WERI-Rb-1 (cell line): ENCODE data around the gene GNAQ.

Experiments used
- DNase-seq: peaks from one replicate; pipeline ENCODE4 v3.0.0-alpha.2; 2020
- H3K27ac ChIP-seq: fragments of 250-450 bp; sonication (Bioruptor Pico); 2 replicates; pipeline ENCODE4 v1.5.1; 2020; ENCODE audit warnings: mild to moderate bottlenecking, moderate library complexity
- H3K27me3 ChIP-seq: fragments of 250-450 bp; sonication (Bioruptor Pico); 2 replicates; pipeline ENCODE4 v1.5.1; 2021; ENCODE audit warnings: mild to moderate bottlenecking, low read depth, moderate library complexity; ENCODE audit not compliant: insufficient read depth, severe bottlenecking
- H3K36me3 ChIP-seq: fragments of 250-450 bp; sonication (Bioruptor Pico); 2 replicates; pipeline ENCODE4 v1.5.1; 2020; ENCODE audit warnings: mild to moderate bottlenecking, moderate library complexity
- H3K4me3 ChIP-seq: 2 replicates; pipeline ENCODE4 v1.5.1; 2011; ENCODE audit warnings: low read depth, mild to moderate bottlenecking, control low read depth, low read length
- H3K9me3 ChIP-seq: fragments of 250-450 bp; sonication (Bioruptor Pico); 2 replicates; pipeline ENCODE4 v1.5.1; 2021; ENCODE audit warnings: mild to moderate bottlenecking, moderate library complexity; ENCODE audit not compliant: severe bottlenecking
- TF ChIP-seq, protein P1 (sequence below): IDR thresholded peaks from 2 replicates; pipeline ENCODE4 v1.5.1; 2011; ENCODE audit warnings: low read depth, mild to moderate bottlenecking, control low read depth, inconsistent platforms, low read length

Gene GNAQ

DNA sequence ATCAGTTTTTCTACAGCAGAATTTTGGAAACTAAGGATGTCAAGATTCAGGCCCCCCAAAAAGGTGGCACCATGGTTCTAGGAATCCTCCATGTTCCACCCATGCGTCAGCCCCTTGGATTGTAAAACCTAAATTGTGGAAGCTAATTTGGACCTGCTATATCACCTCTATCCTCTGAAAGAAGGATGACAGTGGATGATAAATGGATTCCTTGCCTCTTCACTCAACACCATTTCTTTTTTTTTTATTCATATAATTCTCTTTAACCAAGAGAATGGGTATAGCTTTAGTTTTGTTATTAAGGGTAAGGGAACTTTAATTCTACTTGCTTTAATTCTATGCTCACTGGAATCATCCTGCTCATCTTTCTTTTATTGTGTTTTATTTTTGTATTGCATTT is 71.8 kb downstream of the GNAQ start:
- Histone ChIP-seq H3K27me3 (no peaks in the 10 kb centered on the region), H3K4me3 (no peak overlapping the region), H3K27ac (no peak overlapping the region), H3K36me3 (no peaks in the 10 kb centered on the region), H3K9me3 (no peaks in the 10 kb centered on the region)
- DNase-seq: no peak
- TF ChIP-seq, protein P1, sequence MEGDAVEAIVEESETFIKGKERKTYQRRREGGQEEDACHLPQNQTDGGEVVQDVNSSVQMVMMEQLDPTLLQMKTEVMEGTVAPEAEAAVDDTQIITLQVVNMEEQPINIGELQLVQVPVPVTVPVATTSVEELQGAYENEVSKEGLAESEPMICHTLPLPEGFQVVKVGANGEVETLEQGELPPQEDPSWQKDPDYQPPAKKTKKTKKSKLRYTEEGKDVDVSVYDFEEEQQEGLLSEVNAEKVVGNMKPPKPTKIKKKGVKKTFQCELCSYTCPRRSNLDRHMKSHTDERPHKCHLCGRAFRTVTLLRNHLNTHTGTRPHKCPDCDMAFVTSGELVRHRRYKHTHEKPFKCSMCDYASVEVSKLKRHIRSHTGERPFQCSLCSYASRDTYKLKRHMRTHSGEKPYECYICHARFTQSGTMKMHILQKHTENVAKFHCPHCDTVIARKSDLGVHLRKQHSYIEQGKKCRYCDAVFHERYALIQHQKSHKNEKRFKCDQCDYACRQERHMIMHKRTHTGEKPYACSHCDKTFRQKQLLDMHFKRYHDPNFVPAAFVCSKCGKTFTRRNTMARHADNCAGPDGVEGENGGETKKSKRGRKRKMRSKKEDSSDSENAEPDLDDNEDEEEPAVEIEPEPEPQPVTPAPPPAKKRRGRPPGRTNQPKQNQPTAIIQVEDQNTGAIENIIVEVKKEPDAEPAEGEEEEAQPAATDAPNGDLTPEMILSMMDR: no peak

DNA sequence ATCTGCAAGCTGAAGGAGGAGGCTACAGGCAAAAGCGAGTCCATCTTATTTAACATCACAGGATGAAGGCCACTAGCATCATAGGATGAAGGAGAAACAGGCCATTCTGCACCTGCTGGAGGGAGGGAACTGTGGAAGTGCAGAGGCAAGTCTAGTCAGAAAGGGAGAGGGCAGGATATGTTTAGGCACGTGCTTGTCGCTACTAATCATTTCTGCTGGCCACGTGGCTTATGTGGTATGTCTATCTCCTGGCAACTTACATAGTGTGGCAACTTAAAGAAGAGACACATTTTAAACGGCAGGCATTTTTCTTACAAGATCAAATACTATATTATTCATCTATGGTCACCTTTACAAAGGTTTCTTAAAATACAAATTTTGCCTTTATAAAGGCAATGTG is 74.0 kb downstream of the GNAQ start:
- Histone ChIP-seq H3K9me3 (no peaks in the 10 kb centered on the region), H3K27ac (no peak overlapping the region), H3K27me3 (no peaks in the 10 kb centered on the region), H3K4me3 (no peak overlapping the region), H3K36me3 (no peaks in the 10 kb centered on the region)
- TF ChIP-seq, protein P1: no peak
- DNase-seq: no peak

DNA sequence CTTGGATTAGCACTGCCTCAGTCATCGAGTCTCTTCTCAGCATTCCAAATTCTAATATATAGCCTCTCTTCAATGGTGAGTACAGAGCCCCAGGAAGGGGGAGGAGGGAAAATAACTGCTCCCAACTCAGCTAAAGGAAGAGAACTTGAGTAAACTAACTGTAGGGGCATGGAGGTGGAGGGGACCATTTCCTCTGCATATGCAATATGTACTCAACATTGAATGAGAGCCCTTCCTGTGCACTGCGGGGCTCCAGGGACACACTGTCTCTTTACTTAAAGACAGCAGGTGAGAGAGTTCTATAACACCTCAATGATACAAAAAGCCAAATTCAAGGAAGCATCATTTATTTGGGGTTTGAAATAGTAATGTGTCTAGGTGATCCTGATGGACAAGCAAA is 75.1 kb downstream of the GNAQ start:
- TF ChIP-seq, protein P1: no peak
- no peaks in the 10 kb centered on the region for H3K36me3 ChIP-seq
- no peak overlapping the region for H3K4me3 ChIP-seq
- no peak for DNase-seq
- H3K9me3 ChIP-seq: no peaks in the 10 kb centered on the region
- H3K27ac ChIP-seq: no peak overlapping the region
- H3K27me3 ChIP-seq: no peaks in the 10 kb centered on the region

DNA sequence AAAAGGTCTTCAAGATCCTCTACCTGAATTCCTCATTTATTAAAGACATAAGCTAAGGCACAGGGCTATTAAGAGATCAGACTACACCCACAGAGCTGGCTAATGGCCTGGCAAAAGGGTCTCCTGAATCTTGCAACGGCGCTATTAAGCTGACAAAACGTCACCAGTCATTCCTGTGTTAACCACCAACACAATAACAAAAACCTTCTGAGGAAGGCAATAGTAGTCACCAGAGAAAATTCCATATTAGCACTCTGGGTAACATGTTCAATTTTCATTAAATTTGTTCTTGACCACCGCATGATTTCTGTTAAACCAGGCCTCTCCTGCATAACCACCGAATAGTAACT is 77.0 kb downstream of the GNAQ start:
- Histone ChIP-seq H3K36me3 (no peaks in the 10 kb centered on the region), H3K4me3 (no peak overlapping the region), H3K9me3 (no peaks in the 10 kb centered on the region), H3K27me3 (no peaks in the 10 kb centered on the region), H3K27ac (no peak overlapping the region)
- TF ChIP-seq, protein P1: no peak
- no peak for DNase-seq

DNA sequence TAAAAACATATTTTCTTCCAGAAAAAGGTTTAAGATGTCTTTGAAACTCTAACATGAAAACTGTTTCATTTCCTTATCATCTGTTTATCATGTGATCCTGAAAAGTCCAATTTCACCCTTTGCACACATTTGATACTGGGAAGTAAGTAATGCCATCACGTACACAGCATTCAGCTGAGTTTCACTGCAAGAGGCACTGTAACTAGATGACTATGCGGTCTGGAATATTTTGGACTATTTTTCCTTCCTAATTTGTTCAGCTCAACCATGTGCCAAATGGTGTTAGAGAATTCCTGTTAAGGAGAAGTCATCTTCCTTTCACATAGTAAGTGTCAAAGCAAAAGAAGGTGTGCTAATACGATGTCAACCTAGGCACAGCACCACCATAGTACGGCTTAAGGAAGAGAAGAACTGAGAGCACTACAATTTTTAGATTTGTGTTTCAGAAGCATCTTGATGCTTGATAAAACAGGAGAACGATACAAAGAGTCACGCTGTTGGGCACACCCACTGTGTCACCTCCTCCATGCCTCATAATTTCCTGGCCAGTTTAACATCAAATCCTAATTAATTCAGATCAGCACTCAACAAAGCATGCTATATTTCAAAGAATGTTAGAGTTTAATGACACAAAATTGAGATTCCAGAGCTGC is 77.5 kb downstream of the GNAQ start:
- no peaks in the 10 kb centered on the region for H3K36me3 ChIP-seq
- H3K27ac ChIP-seq: no peak overlapping the region
- H3K4me3 ChIP-seq: no peak overlapping the region
- TF ChIP-seq, protein P1: no peak
- no peak for DNase-seq
- H3K27me3 ChIP-seq: no peaks in the 10 kb centered on the region
- H3K9me3 ChIP-seq: no peaks in the 10 kb centered on the region

DNA sequence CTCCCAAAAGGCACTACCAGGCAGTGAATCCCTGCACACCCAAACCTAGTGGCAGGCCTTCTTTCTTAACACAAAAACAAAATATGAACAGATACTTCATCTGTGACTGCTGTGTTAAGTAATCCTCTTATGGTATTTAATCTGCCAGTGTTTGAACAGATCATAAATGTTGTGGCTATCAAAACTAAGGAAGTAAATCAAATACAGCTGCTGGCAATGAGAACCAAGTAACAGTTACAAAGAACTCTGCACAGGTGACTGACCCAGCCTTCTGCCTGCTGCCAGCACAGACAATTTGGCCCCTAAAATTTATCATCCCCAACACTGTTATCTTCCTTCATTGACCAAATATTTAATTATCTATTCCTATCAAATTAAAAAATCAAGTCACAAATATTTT is 78.0 kb downstream of the GNAQ start:
- no peak for DNase-seq
- TF ChIP-seq, protein P1: no peak
- no peaks in the 10 kb centered on the region for H3K27me3 ChIP-seq
- no peak overlapping the region for H3K27ac ChIP-seq
- no peak overlapping the region for H3K4me3 ChIP-seq
- H3K9me3 ChIP-seq: no peaks in the 10 kb centered on the region
- H3K36me3 ChIP-seq: no peaks in the 10 kb centered on the region
